Ascending aorta (tissue), 2 donors: ENCODE measurements around the gene ASIC5. TPM values are rescaled to one million over a fixed set of nuclear protein-coding genes. Genes with fewer than 3 reads are reported as not detected.
"Not testable (repeated sequence)": the region's sequence is repeated elsewhere in the genome, so short reads cannot be mapped to it uniquely, and the experiment has no call there.

Source experiments
- DNase-seq, 2 donors: peaks; one replicate each; pipeline ENCODE4 v3.0.0-alpha.2; 2019; ENCODE audit warnings: low spot score in 2 of 2
- H3K27ac ChIP-seq, 2 donors: fragments of 200-600 bp; sonication (generic); one replicate each; pipeline ENCODE4 v1.5.1; 2016 to 2017; ENCODE audit warnings: mild to moderate bottlenecking in 1 of 2
- H3K27me3 ChIP-seq: fragments of 200-600 bp; sonication (generic); one replicate; pipeline ENCODE4 v1.5.1; 2017
- H3K36me3 ChIP-seq, 2 donors: fragments of 200-600 bp; sonication (generic); one replicate each; pipeline ENCODE4 v1.5.1; 2016
- H3K4me1 ChIP-seq, 2 donors: fragments of 200-600 bp; sonication (generic); one replicate each; pipeline ENCODE4 v1.5.1; 2016 to 2017; ENCODE audit warnings: mild to moderate bottlenecking in 1 of 2
- H3K4me3 ChIP-seq, 2 donors: fragments of 200-600 bp; sonication (generic); one replicate each; pipeline ENCODE4 v1.5.1; 2016 to 2017; ENCODE audit warnings: mild to moderate bottlenecking in 1 of 2
- H3K9me3 ChIP-seq, 2 donors: fragments of 200-600 bp; sonication (generic); one replicate each; pipeline ENCODE4 v1.5.1; 2016
- intact Hi-C: fragments of 100-400 bp; cut with DNase I; formaldehyde crosslinking; loops from one replicate; pipeline ENCODE4 v1.15.1; 2023
- total RNA-seq: library from RNA; depleted of rRNA; stranded (reverse); fragments of >200 nt; gene quantifications from one replicate; pipeline ENCODE4 v1.1.0, GENCODE V29; 2016
- TF ChIP-seq, protein P1 (sequence below), 3 experiments: fragments of 200-600 bp in 2 of 3; fragments of 450-650 bp in 1 of 3; sonication (generic) in 2 of 3; IDR thresholded peaks; one replicate each; pipeline ENCODE4 v1.5.1; 2016 to 2019; ENCODE audit warnings: antibody characterized with exemption in 3 of 3, mild to moderate bottlenecking in 1 of 3, moderate library complexity in 1 of 3

The ASIC5 gene
- total RNA-seq, 1 donor from 2014 or later = not detected

DNA sequence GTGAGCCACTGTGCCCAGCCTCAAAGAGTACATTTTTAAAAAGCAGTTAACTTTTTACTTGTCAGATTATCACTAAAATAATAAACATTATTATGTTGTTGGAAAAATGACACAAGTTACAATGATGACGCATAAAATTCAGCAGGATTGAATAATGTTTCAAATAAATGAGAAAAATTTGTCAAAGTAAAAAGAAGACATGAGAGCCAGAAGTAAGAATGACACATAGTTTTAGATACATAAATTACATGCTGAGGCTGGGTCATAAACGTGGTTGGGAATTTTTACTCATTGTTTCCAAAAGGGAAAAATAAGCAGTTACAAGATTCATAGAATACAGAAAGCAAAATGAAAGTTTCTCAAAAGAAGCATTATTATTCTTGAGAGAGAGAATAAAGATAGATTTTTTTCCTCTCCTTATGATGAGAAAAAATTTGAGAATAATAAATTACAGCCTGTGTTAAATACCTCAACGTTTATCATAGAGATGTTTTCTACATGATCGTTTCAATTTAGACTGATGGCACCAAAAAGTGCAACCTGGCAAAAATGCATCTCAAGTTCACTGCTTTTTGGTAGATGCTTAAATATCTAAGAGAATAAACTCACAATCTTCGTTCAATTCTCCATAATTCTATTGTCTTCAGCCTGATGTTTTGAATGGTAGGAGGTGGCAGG, 66.8 kb downstream of the ASIC5 start:
- H3K4me3 ChIP-seq = no peak overlapping the region
- H3K27ac ChIP-seq = peak overlapping the region; percentile 52 to 75
- H3K36me3 ChIP-seq = no peaks in the 10 kb centered on the region
- DNase-seq = no peak
- H3K9me3 ChIP-seq = no peaks in the 10 kb centered on the region
- peaks cover 0 to 7% of the 10 kb centered on the region in 2 donors for H3K4me1 ChIP-seq
- H3K27me3 ChIP-seq = no peaks in the 10 kb centered on the region
- TF ChIP-seq, protein P1, sequence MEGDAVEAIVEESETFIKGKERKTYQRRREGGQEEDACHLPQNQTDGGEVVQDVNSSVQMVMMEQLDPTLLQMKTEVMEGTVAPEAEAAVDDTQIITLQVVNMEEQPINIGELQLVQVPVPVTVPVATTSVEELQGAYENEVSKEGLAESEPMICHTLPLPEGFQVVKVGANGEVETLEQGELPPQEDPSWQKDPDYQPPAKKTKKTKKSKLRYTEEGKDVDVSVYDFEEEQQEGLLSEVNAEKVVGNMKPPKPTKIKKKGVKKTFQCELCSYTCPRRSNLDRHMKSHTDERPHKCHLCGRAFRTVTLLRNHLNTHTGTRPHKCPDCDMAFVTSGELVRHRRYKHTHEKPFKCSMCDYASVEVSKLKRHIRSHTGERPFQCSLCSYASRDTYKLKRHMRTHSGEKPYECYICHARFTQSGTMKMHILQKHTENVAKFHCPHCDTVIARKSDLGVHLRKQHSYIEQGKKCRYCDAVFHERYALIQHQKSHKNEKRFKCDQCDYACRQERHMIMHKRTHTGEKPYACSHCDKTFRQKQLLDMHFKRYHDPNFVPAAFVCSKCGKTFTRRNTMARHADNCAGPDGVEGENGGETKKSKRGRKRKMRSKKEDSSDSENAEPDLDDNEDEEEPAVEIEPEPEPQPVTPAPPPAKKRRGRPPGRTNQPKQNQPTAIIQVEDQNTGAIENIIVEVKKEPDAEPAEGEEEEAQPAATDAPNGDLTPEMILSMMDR (IDR thresholded peaks at IDR 0.05) = no peak
- intact Hi-C loops = loop anchor here (2.0 kb wide), 1 partner anchor 40 kb away; the partner anchor contains the start of gene GUCY1B1

- intact Hi-C loops, H3K9me3 ChIP-seq, H3K36me3 ChIP-seq, H3K27ac ChIP-seq, H3K4me3 ChIP-seq, H3K4me1 ChIP-seq, H3K27me3 ChIP-seq, DNase-seq: not testable (repeated sequence)
Observed at GRCh38 chr4:155797581-155797980, 68.5 kb downstream of the ASIC5 start.

GRCh38 chr4:155795991-155796390, 70.1 kb downstream of the ASIC5 start:
- Histone ChIP-seq H3K4me3 (no peak overlapping the region), H3K4me1 (peaks cover 0 to 5% of the 10 kb centered on the region in 2 donors), H3K27me3 (no peaks in the 10 kb centered on the region), H3K9me3 (no peaks in the 10 kb centered on the region), H3K27ac (no peak overlapping the region), H3K36me3 (no peaks in the 10 kb centered on the region)
- TF ChIP-seq, protein P1 (IDR thresholded peaks at IDR 0.05) = peak in 1 of 3 experiments; percentile 17
- no peak for DNase-seq
- intact Hi-C loops = no loop called here

DNA sequence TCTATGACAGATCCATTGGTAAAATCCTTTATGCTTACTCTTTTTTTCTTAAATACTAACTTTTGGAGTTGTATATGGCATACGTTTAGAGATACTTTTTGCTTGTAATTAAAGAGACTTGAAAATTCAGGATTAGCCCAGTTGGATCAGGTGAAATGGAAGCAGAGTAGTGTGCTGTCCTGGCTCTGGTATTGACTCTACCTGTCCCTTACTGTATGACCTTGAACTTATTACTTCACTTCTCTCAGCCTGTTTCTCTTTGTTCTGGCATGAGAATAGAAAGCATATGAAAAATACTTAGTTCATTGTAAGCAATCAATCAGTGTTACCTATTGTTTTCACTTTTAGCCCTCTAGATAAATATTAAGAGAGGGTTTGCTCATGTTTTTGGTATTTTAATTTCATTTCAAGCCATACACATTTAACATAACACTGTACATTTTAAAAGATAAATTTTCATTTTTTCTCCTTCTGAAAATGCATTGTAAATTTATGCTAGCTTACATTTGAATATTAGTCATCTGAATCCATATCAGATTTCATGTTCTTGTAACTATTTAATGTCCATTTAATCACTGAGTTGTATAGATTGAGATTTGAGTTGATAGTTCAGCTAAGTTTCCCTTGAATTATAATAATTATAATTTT, 71.4 kb downstream of the ASIC5 start:
- intact Hi-C loops = no loop called here
- H3K4me1 ChIP-seq = peaks cover 0 to 1% of the 10 kb centered on the region in 2 donors
- DNase-seq = no peak
- TF ChIP-seq, protein P1 (IDR thresholded peaks at IDR 0.05) = no peak
- no peak overlapping the region for H3K27ac ChIP-seq
- no peaks in the 10 kb centered on the region for H3K9me3 ChIP-seq
- H3K4me3 ChIP-seq = no peak overlapping the region
- H3K27me3 ChIP-seq = no peaks in the 10 kb centered on the region
- H3K36me3 ChIP-seq = peaks cover 0 to 3% of the 10 kb centered on the region in 2 donors

GRCh38 chr4:155789982-155790381, 76.1 kb downstream of the ASIC5 start:
- Histone ChIP-seq H3K27ac (no peak overlapping the region), H3K27me3 (no peaks in the 10 kb centered on the region), H3K4me1 (peaks cover 0 to 1% of the 10 kb centered on the region in 2 donors), H3K36me3 (peaks cover 0 to 3% of the 10 kb centered on the region in 2 donors), H3K9me3 (no peaks in the 10 kb centered on the region), H3K4me3 (no peak overlapping the region)
- intact Hi-C loops = loop anchor here (5.0 kb wide), 2 partner anchors 118 to 348 kb away; no protein-coding TSS in a partner anchor
- no peak for DNase-seq
- TF ChIP-seq, protein P1 (IDR thresholded peaks at IDR 0.05) = no peak

GRCh38 chr4:155789391-155789790, 76.7 kb downstream of the ASIC5 start:
- TF ChIP-seq, protein P1 (IDR thresholded peaks at IDR 0.05) = no peak
- Histone ChIP-seq H3K27me3 (no peaks in the 10 kb centered on the region), H3K27ac (no peak overlapping the region), H3K9me3 (no peaks in the 10 kb centered on the region), H3K4me3 (peak overlapping the region in 1 of 2 donors; percentile 13), H3K4me1 (peaks cover 0 to 4% of the 10 kb centered on the region in 2 donors), H3K36me3 (peaks cover 0 to 3% of the 10 kb centered on the region in 2 donors)
- DNase-seq = no peak
- intact Hi-C loops = loop anchor here (5.0 kb wide), 2 partner anchors 117 to 347 kb away; no protein-coding TSS in a partner anchor
